GM12878 (cell line): ENCODE measurements around the gene HCN3. TPM values are rescaled to one million over a fixed set of nuclear protein-coding genes. Genes with fewer than 3 reads are reported as not detected.
"Not testable (repeated sequence)": the region's sequence is repeated elsewhere in the genome, so short reads cannot be mapped to it uniquely, and the experiment has no call there.

ENCODE experiments used
- ATAC-seq: fragments of 200-7000 bp; cut with Tn5 transposase; 3 replicates; pipeline ENCODE4 v1.9.1; 2020; ENCODE audit warnings: mild to moderate bottlenecking, moderate library complexity
- BruUV-seq: library from RNA; stranded (reverse); fragments of 400-500 nt; replicated peaks from 2 replicates; lab custom pipeline; 2021; lab: Mats Ljungman, UMichigan
- CTCF ChIA-PET: fragments of 300-600 bp; sonication (Branson Sonifier 250); formaldehyde crosslinking; extraction: SDS; loops from one replicate; lab custom pipeline; 2021; ENCODE audit warnings: inconsistent platforms; lab: Yijun Ruan, JAX
- POLR2A ChIA-PET: fragments of 350-600 bp; formaldehyde crosslinking; extraction: SDS; loops from one replicate; lab custom pipeline; 2021; ENCODE audit warnings: inconsistent platforms; lab: Charles Lee
- RAD21 ChIA-PET: fragments of 300-600 bp; sonication (Branson Sonifier 250); formaldehyde crosslinking; loops from one replicate; lab custom pipeline; 2023; ENCODE audit warnings: antibody characterized with exemption; ENCODE audit not compliant: unreplicated experiment; lab: Charles Lee
- SMC1A ChIA-PET: fragments of 300-600 bp; sonication (Branson Sonifier 250); formaldehyde crosslinking; loops from one replicate; lab custom pipeline; 2023; ENCODE audit not compliant: unreplicated experiment, uncharacterized antibody; lab: Charles Lee
- DNase-seq: peaks from one replicate; pipeline ENCODE4 v3.0.0-alpha.2; 2011; ENCODE audit warnings: low read depth, low spot score
- FAIRE-seq: peaks from 3 replicates; lab custom pipeline; 2011; peaks lifted over from hg19 to GRCh38; lab: Jason Lieb, UNC
- H2AFZ ChIP-seq: 2 replicates; pipeline ENCODE4 v1.6.0; 2011; ENCODE audit warnings: low read depth, low read length, control low read depth; ENCODE audit not compliant: control insufficient read depth
- H3K27ac ChIP-seq: 2 replicates; pipeline ENCODE4 v1.5.1; 2011; ENCODE audit warnings: control low read depth; ENCODE audit not compliant: control insufficient read depth, insufficient read depth
- H3K27me3 ChIP-seq, 2 experiments: replicated peaks in 1 of 2; 2 replicates each; pipeline versions ENCODE4 v1.6.0 to v1.6.1; 2011; ENCODE audit warnings: low read length in 1 of 2; ENCODE audit not compliant: control insufficient read depth in 2 of 2, insufficient read depth in 2 of 2
- H3K36me3 ChIP-seq, 2 experiments: 2 replicates each; pipeline ENCODE4 v1.5.1; 2011; ENCODE audit warnings: low read length in 1 of 2; ENCODE audit not compliant: control insufficient read depth in 2 of 2, insufficient read depth in 2 of 2
- H3K4me1 ChIP-seq: 2 replicates; pipeline ENCODE4 v1.6.1; 2011; ENCODE audit warnings: mild to moderate bottlenecking, low read length, moderate library complexity, mixed read lengths; ENCODE audit not compliant: control insufficient read depth, insufficient read depth
- H3K4me2 ChIP-seq: 2 replicates; pipeline ENCODE4 v1.6.0; 2011; ENCODE audit warnings: control low read depth; ENCODE audit not compliant: control insufficient read depth, insufficient read depth
- H3K4me3 ChIP-seq: fragments of 200-600 bp; sonication (generic); 2 replicates; pipeline ENCODE4 v1.5.1; 2016
- H3K79me2 ChIP-seq: 2 replicates; pipeline ENCODE4 v1.6.0; 2011; ENCODE audit warnings: low read length; ENCODE audit not compliant: control insufficient read depth, insufficient read depth
- H3K9ac ChIP-seq: 2 replicates; pipeline ENCODE4 v1.8.0; 2011; ENCODE audit warnings: low read length, control low read depth, mixed read lengths; ENCODE audit not compliant: control insufficient read depth, insufficient read depth
- H3K9me3 ChIP-seq: replicated peaks from 3 replicates; pipeline ENCODE4 v1.5.1; 2011; ENCODE audit warnings: mild to moderate bottlenecking, low read length; ENCODE audit not compliant: control insufficient read depth, insufficient read depth
- H4K20me1 ChIP-seq: 2 replicates; pipeline ENCODE4 v1.6.0; 2011; ENCODE audit not compliant: control insufficient read depth, insufficient read depth
- NBN ChIP-seq: fragments of 450-650 bp; IDR thresholded peaks from 2 replicates; pipeline ENCODE4 v1.6.1; 2016
- NR2F1 ChIP-seq: fragments of 450-650 bp; conservative IDR thresholded peaks from 2 replicates; pipeline ENCODE4 v1.6.1; 2017; ENCODE audit warnings: mild to moderate bottlenecking
- RUNX3 ChIP-seq: IDR thresholded peaks from 2 replicates; pipeline ENCODE4 v1.6.1; 2012; ENCODE audit warnings: low read length, inconsistent platforms
- SUPT20H ChIP-seq: IDR thresholded peaks from 2 replicates; pipeline ENCODE4 v1.6.1; 2011; ENCODE audit warnings: low read depth, mild to moderate bottlenecking, low read length, moderate library complexity, borderline replicate concordance; ENCODE audit not compliant: control insufficient read depth
- WGBS: methylation state at CpG from one replicate; pipeline ENCODE4 v1.1.6; 2016; ENCODE audit warnings: low lambda C conversion rate; ENCODE audit not compliant: insufficient replicate concordance, insufficient coverage; ENCODE audit errors: missing lambda C conversion rate; 5-methylcytosine and 5-hydroxymethylcytosine counted together
- in situ Hi-C: fragments of 300-500 bp; cut with MboI; formaldehyde crosslinking; loops from 9 replicates; pipeline ENCODE4 v1.14.3; 2018; ENCODE audit warnings: mixed read lengths
- intact Hi-C: fragments of 100-400 bp; cut with micrococcal nuclease; formaldehyde crosslinking; loops from one replicate; pipeline ENCODE4 v1.14.2; 2022; ENCODE audit not compliant: unreplicated experiment
- polyA plus RNA-seq, 11 experiments: library from polyadenylated mRNA; depleted of rRNA in 4 of 11; unstranded in 6 of 11; stranded (reverse) in 5 of 11; fragments of >200 nt; fragmentation: Nextera tagmentation in 4 of 11; fragmentation: Illumina TruSeq in 1 of 11; extraction: Ambion mirVana in 4 of 11; extraction: Trizol in 1 of 11; gene quantifications; 1 replicate in 1 of 11; 2 replicates in 10 of 11; pipeline versions ENCODE4 v1.2.1 to v1.2.3, GENCODE V29; 2011 to 2016; ENCODE audit warnings: inconsistent platforms in 2 of 11, missing spikeins in 2 of 11, low read depth in 1 of 11
- total RNA-seq, 4 experiments: library from RNA; depleted of rRNA in 3 of 4; stranded (reverse); fragments of >200 nt in 3 of 4; fragmentation: Illumina TruSeq in 1 of 4; extraction: Trizol in 1 of 4; gene quantifications; 2 replicates each; pipeline versions ENCODE4 v1.2.1 to v1.2.3, GENCODE V29; 2013 to 2021
- TF ChIP-seq, protein P1 (sequence below): fragments of 450-650 bp; IDR thresholded peaks from 2 replicates; pipeline ENCODE4 v1.6.1; 2016; ENCODE audit warnings: mild to moderate bottlenecking, moderate library complexity, borderline replicate concordance

The HCN3 gene
- total and polyA plus RNA-seq, 10 of the 15 experiments (the other 5 are each of a cell fraction or from before 2014, with no cell fraction given): 0.08 to 4.1 (median 1.8) TPM

DNA sequence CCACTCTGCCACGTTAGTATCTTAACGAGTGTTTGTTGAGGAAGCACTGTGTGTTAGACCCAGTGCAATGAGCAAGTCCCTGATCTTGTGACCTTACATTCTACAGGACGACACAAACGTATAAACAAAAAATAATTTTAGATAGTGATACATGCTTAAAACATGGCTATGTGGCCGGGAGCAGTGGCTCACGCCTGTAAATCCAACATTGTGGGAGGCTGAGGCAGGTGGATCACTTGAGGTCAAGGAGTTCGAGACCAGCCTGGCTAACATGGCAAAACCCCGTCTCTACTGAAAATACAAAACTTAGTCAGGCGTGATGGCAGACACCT lies 49.2 kb upstream of the HCN3 start:
- TF ChIP-seq, protein P1, sequence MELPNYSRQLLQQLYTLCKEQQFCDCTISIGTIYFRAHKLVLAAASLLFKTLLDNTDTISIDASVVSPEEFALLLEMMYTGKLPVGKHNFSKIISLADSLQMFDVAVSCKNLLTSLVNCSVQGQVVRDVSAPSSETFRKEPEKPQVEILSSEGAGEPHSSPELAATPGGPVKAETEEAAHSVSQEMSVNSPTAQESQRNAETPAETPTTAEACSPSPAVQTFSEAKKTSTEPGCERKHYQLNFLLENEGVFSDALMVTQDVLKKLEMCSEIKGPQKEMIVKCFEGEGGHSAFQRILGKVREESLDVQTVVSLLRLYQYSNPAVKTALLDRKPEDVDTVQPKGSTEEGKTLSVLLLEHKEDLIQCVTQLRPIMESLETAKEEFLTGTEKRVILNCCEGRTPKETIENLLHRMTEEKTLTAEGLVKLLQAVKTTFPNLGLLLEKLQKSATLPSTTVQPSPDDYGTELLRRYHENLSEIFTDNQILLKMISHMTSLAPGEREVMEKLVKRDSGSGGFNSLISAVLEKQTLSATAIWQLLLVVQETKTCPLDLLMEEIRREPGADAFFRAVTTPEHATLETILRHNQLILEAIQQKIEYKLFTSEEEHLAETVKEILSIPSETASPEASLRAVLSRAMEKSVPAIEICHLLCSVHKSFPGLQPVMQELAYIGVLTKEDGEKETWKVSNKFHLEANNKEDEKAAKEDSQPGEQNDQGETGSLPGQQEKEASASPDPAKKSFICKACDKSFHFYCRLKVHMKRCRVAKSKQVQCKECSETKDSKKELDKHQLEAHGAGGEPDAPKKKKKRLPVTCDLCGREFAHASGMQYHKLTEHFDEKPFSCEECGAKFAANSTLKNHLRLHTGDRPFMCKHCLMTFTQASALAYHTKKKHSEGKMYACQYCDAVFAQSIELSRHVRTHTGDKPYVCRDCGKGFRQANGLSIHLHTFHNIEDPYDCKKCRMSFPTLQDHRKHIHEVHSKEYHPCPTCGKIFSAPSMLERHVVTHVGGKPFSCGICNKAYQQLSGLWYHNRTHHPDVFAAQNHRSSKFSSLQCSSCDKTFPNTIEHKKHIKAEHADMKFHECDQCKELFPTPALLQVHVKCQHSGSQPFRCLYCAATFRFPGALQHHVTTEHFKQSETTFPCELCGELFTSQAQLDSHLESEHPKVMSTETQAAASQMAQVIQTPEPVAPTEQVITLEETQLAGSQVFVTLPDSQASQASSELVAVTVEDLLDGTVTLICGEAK: peak; percentile 51; the same call in 1 of the 2 replicates
- TF ChIP-seq SUPT20H: no peak
- 0 out of 2 replicates have a peak, but pooled peaks have one; percentile 15 for TF ChIP-seq NBN
- TF ChIP-seq RUNX3: no peak
- TF ChIP-seq NR2F1: peak; percentile 44; the same call in 1 of the 2 replicates
- no peaks in the 10 kb centered on the region for H3K9me3 ChIP-seq
- no peaks in the 10 kb centered on the region; a peak in 1 of 4 replicates for H3K36me3 ChIP-seq
- in situ Hi-C loops: no loop called here
- peak overlapping the region; percentile 96 for H3K27ac ChIP-seq
- RAD21 ChIA-PET: interaction anchor here (1.2 to 6.5 kb wide), 3 partner anchors 20 to 137 kb away, joined by 3 to 85 read pairs (median 3); partner anchors contain the start of genes MTX1 and THBS3
- WGBS: 17% methylated on average over 9 of the region's 9 CpGs
- H3K4me2 ChIP-seq: peak overlapping the region; percentile 87
- SMC1A ChIA-PET: interaction anchor here (3.0 to 6.7 kb wide), 2 partner anchors 20 to 34 kb away, joined by 7 to 89 read pairs; partner anchors contain the start of genes MTX1 and THBS3
- ATAC-seq: no peak
- CTCF ChIA-PET: interaction anchor here (0.7 to 7.0 kb wide), 10 partner anchors 12 to 622 kb away, joined by 3 to 61 read pairs (median 14); partner anchors contain the start of genes KRTCAP2 and TRIM46
- POLR2A ChIA-PET: interaction anchor here (0.6 to 6.9 kb wide), 7 partner anchors 14 to 80 kb away, joined by 3 to 84 read pairs (median 4); partner anchors contain the start of genes FDPS, KRTCAP2, MTX1 and THBS3
- H3K9ac ChIP-seq: peak overlapping the region; percentile 94
- no peaks in the 10 kb centered on the region for H4K20me1 ChIP-seq
- BruUV-seq: no TSS peak
- H3K79me2 ChIP-seq: peaks cover 22% of the 10 kb centered on the region
- peak overlapping the region; percentile 66 for H3K4me3 ChIP-seq
- H3K27me3 ChIP-seq: no peaks in the 10 kb centered on the region
- H3K4me1 ChIP-seq: peaks cover 34% of the 10 kb centered on the region
- peak overlapping the region; percentile 92 for H2AFZ ChIP-seq
- intact Hi-C loops: no loop called here
- no peak for DNase-seq
- FAIRE-seq: no peak

DNA sequence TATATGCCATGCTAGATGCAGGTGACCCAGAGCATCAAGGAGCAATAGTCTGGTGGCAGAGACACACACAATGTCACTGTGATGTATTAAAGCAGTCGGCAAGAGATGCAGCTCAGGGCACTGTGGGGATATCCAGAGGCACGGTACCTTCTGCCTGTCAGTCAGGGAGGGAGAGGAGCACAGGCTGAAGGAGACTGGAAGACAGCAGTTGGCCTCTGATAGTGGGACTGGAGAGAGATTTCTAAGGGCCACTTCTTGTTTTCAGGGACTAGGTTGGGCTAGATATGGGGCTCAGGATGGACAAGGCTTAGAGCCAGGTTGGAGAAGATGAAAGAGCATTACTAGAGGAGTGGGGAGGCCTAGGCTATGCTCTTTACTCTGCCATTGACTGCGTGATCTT lies 46.0 kb upstream of the HCN3 start:
- H3K9me3 ChIP-seq, POLR2A ChIA-PET, RAD21 ChIA-PET, H3K27me3 ChIP-seq, SMC1A ChIA-PET, DNase-seq, H3K4me2 ChIP-seq, H3K4me1 ChIP-seq, H3K9ac ChIP-seq, H3K4me3 ChIP-seq, in situ Hi-C loops, intact Hi-C loops, H3K36me3 ChIP-seq, BruUV-seq, ATAC-seq, H2AFZ ChIP-seq, FAIRE-seq, H4K20me1 ChIP-seq, H3K27ac ChIP-seq: not testable (repeated sequence)
- 51% methylated on average over 3 of the region's 3 CpGs for WGBS
- CTCF ChIA-PET: interaction anchor here (0.7 kb wide), 1 partner anchor 18 kb away, joined by 3 read pairs; no protein-coding TSS in a partner anchor
- H3K79me2 ChIP-seq: peaks cover 13% of the 10 kb centered on the region
